KOPT-K1 (cell line): ENCODE results near the gene RABGAP1.

Source experiments
- H3K27ac ChIP-seq: fragments of 200-600 bp; sonication (generic); 2 replicates; pipeline ENCODE4 v1.5.1; 2016; ENCODE audit warnings: antibody characterized with exemption, mild to moderate bottlenecking, low read depth, low read length; ENCODE audit not compliant: poor library complexity, severe bottlenecking
- H3K36me3 ChIP-seq: fragments of 200-600 bp; sonication (generic); 2 replicates; pipeline ENCODE4 v1.5.1; 2017; ENCODE audit warnings: antibody characterized with exemption, mild to moderate bottlenecking, low read length, moderate library complexity; ENCODE audit not compliant: insufficient read depth
- H3K9me3 ChIP-seq: fragments of 200-600 bp; sonication (generic); 2 replicates; pipeline ENCODE4 v1.5.1; 2017; ENCODE audit warnings: antibody characterized with exemption, low read length, mild to moderate bottlenecking; ENCODE audit not compliant: insufficient read depth, poor library complexity, severe bottlenecking

RABGAP1 gene

GRCh38 chr9:122931226-122932121, 9.3 kb upstream of the RABGAP1 start, which contains the start of gene ZBTB26:
Gene ZBTB26 (minus strand): TSS chr9:122931512. CDS start chr9:122919934, 11,578 bp downstream.
- Histone ChIP-seq H3K9me3 (no peaks in the 10 kb centered on the region), H3K36me3 (peaks cover 11% of the 10 kb centered on the region), H3K27ac (peak within 1 kb of the TSS; percentile 61)

- H3K27ac ChIP-seq: no peak overlapping the region
- no peaks in the 10 kb centered on the region for H3K9me3 ChIP-seq
- peaks cover 18% of the 10 kb centered on the region for H3K36me3 ChIP-seq
These were observed 4.4 kb upstream of the RABGAP1 start for GRCh38 chr9:122936464-122936863.

GRCh38 chr9:122936883-122937282, 3.9 kb upstream of the RABGAP1 start:
- no peak overlapping the region for H3K27ac ChIP-seq
- peaks cover 18% of the 10 kb centered on the region for H3K36me3 ChIP-seq
- H3K9me3 ChIP-seq: no peaks in the 10 kb centered on the region

GRCh38 chr9:122939601-122940000, 1.2 kb upstream of the RABGAP1 start:
- Histone ChIP-seq H3K27ac (no peak overlapping the region), H3K36me3 (peaks cover 18% of the 10 kb centered on the region), H3K9me3 (no peaks in the 10 kb centered on the region)

GRCh38 chr9:122940454-122940748, 419 bp upstream of the RABGAP1 start:
- Histone ChIP-seq H3K9me3 (no peaks in the 10 kb centered on the region), H3K36me3 (peaks cover 18% of the 10 kb centered on the region), H3K27ac (peak overlapping the region; percentile 56)

GRCh38 chr9:122941582-122942234, 888 bp downstream of the RABGAP1 start:
- Histone ChIP-seq H3K9me3 (no peaks in the 10 kb centered on the region), H3K36me3 (peaks cover 12% of the 10 kb centered on the region), H3K27ac (peak overlapping the region; percentile 61)

- Histone ChIP-seq H3K27ac (no peak overlapping the region), H3K36me3 (no peaks in the 10 kb centered on the region; the same call in 1 of the 2 replicates), H3K9me3 (no peaks in the 10 kb centered on the region)
These were observed 4.4 kb downstream of the RABGAP1 start for GRCh38 chr9:122944960-122945888.

GRCh38 chr9:122946461-122947005, 5.7 kb downstream of the RABGAP1 start:
- Histone ChIP-seq H3K9me3 (no peaks in the 10 kb centered on the region), H3K36me3 (no peaks in the 10 kb centered on the region; the same call in 1 of the 2 replicates), H3K27ac (no peak overlapping the region)

- H3K9me3 ChIP-seq: no peaks in the 10 kb centered on the region
- H3K27ac ChIP-seq: no peak overlapping the region
These were observed 7.5 kb downstream of the RABGAP1 start for GRCh38 chr9:122948313-122948712.

GRCh38 chr9:122949696-122950095, 8.9 kb downstream of the RABGAP1 start:
- no peaks in the 10 kb centered on the region for H3K9me3 ChIP-seq
- no peaks in the 10 kb centered on the region for H3K36me3 ChIP-seq
- no peak overlapping the region for H3K27ac ChIP-seq

More at GRCh38 chr9:122948313-122948712, 7.5 kb downstream of the RABGAP1 start:
- no peaks in the 10 kb centered on the region; the same call in 1 of the 2 replicates for H3K36me3 ChIP-seq

GRCh38 chr9:122950263-122950662, 9.4 kb downstream of the RABGAP1 start:
- H3K36me3 ChIP-seq: no peaks in the 10 kb centered on the region
- H3K9me3 ChIP-seq: no peaks in the 10 kb centered on the region

GRCh38 chr9:122951056-122951455, 10.2 kb downstream of the RABGAP1 start:
- H3K27ac ChIP-seq: no peak overlapping the region

More at GRCh38 chr9:122950263-122950662, 9.4 kb downstream of the RABGAP1 start:
- no peak overlapping the region for H3K27ac ChIP-seq

GRCh38 chr9:122954253-122954691, 13.5 kb downstream of the RABGAP1 start:
- H3K9me3 ChIP-seq: no peaks in the 10 kb centered on the region
- no peak overlapping the region for H3K27ac ChIP-seq
- peaks cover under 1% of the 10 kb centered on the region for H3K36me3 ChIP-seq

More at GRCh38 chr9:122951056-122951455, 10.2 kb downstream of the RABGAP1 start:
- no peaks in the 10 kb centered on the region for H3K36me3 ChIP-seq
- H3K9me3 ChIP-seq: no peaks in the 10 kb centered on the region

- Histone ChIP-seq H3K27ac (no peak overlapping the region), H3K9me3 (no peaks in the 10 kb centered on the region), H3K36me3 (peaks cover 17% of the 10 kb centered on the region)
These were observed 15.1 kb downstream of the RABGAP1 start for GRCh38 chr9:122955961-122956360.
